Measurements from ENCODE around the gene CPLANE1. TPM values are rescaled to one million over a fixed set of nuclear protein-coding genes. Genes with fewer than 3 reads are reported as not detected.
"Not testable (repeated sequence)": the region's sequence is repeated elsewhere in the genome, so short reads cannot be mapped to it uniquely, and the experiment has no call there.

CPLANE1 gene
- total and polyA plus RNA-seq, 4 donors, result 6.4 to 35.6 (median 15.6) TPM

DNA sequence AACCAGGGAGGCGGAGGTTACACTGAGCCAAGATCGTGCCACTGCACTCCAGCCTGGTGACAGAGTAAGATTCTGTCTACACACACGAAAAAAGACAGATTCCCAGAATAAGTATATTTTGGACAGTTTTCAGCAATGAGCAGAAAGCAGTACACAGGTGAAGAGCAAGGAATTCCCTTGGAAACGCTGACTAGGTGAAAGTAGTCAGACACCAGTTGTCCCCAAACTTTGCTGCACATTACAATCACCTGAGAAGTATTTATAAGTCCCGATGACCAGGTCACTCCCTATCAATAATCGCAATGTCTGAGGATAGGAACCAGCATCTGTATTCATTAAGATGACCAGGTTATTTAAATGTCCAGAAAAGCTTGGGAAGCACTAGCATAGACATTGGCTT, 78.3 kb downstream of the CPLANE1 start:
- Histone ChIP-seq H3K27ac (ENCODE audit: low read depth in 1 of 2, low read length in 2 of 2) (no peak overlapping the region), H3K27me3 (ENCODE audit: control insufficient read depth in 1 of 2, insufficient read depth in 2 of 2, low read length in 1 of 2) (no peaks in the 10 kb centered on the region), H3K9me3 (ENCODE audit: control insufficient read depth, low read length) (no peaks in the 10 kb centered on the region), H3K4me3 (ENCODE audit: low read length in 2 of 2) (no peak overlapping the region), H3K4me1 (ENCODE audit: control insufficient read depth in 1 of 2, insufficient read depth in 2 of 2, low read length in 2 of 2) (no peaks in the 10 kb centered on the region), H3K36me3 (ENCODE audit: control insufficient read depth in 1 of 2, insufficient read depth in 2 of 2, low read length in 1 of 2) (peaks cover 15 to 17% of the 10 kb centered on the region in 2 donors)
- DNase-seq (no peak), ATAC-seq (ENCODE audit: low FRiP score) (no peak)
- 95 to 96% methylated on average over 6 of the region's 6 CpGs for WGBS, 2 donors
- intact Hi-C loops (cut with DNase I), result loop anchor here in 1 of 2 donors (10.0 kb wide), 1 partner anchor 134 kb away; no protein-coding TSS in a partner anchor

DNA sequence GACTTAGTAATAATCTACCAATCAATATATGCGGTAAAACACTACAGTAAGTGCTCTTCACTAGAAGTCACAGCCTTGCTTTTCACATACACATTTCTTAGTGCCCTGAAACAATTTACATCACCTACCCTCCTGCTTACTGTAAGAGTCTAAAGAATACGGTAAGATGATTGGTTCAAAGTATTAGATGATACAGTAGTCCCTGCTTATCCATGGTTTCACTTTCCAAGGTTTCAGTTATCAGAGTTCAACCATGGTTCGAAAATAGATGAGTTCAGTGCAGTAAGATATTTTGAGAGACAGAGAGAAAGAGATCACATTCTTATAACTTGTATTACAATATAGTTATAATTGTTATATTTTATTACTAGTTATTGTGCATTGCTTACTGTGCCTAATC, 83.0 kb downstream of the CPLANE1 start:
- H3K36me3 ChIP-seq (ENCODE audit: control insufficient read depth in 1 of 2, insufficient read depth in 2 of 2, low read length in 1 of 2), result peaks cover 11 to 12% of the 10 kb centered on the region in 2 donors
- no peaks in the 10 kb centered on the region for H3K9me3 ChIP-seq (ENCODE audit: control insufficient read depth, low read length)
- WGBS, 2 donors, result 94 to 97% methylated on average over 3 of the region's 3 CpGs
- H3K4me1 ChIP-seq (ENCODE audit: control insufficient read depth in 1 of 2, insufficient read depth in 2 of 2, low read length in 2 of 2), result no peaks in the 10 kb centered on the region
- ATAC-seq (ENCODE audit: low FRiP score), result no peak
- H3K27ac ChIP-seq (ENCODE audit: low read depth in 1 of 2, low read length in 2 of 2), result no peak overlapping the region
- no peaks in the 10 kb centered on the region for H3K27me3 ChIP-seq (ENCODE audit: control insufficient read depth in 1 of 2, insufficient read depth in 2 of 2, low read length in 1 of 2)
- no peak overlapping the region for H3K4me3 ChIP-seq (ENCODE audit: low read length in 2 of 2)
- DNase-seq, result no peak
- intact Hi-C loops (cut with DNase I), result loop anchor here in 1 of 2 donors (10.0 kb wide), 1 partner anchor 141 kb away; no protein-coding TSS in a partner anchor

DNA sequence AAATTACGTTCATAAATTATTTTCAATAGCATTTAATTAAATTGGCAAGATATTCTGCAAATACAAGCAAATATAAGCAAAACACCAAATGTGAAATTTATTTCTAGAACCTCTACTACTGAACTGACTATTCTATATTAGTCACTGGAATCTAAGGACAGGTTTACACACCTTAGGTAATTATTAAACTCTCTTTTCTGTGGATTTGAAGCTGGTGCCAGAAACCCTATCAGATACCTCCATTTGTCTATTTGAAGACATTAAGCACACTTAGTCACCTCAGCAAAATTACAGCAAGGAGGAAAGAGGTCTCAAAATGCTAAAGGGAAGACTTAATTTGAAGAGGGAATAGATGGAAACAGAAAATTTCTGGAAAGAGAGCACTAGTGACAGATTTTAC, 83.4 kb downstream of the CPLANE1 start:
- no peaks in the 10 kb centered on the region for H3K27me3 ChIP-seq (ENCODE audit: control insufficient read depth in 1 of 2, insufficient read depth in 2 of 2, low read length in 1 of 2)
- no peak for DNase-seq
- no peak for ATAC-seq (ENCODE audit: low FRiP score)
- WGBS, 2 donors, result 75 to 81% methylated on average over 1 of the region's 1 CpG
- intact Hi-C loops (cut with DNase I), result loop anchor here in 1 of 2 donors (10.0 kb wide), 1 partner anchor 141 kb away; no protein-coding TSS in a partner anchor
- no peaks in the 10 kb centered on the region for H3K4me1 ChIP-seq (ENCODE audit: control insufficient read depth in 1 of 2, insufficient read depth in 2 of 2, low read length in 2 of 2)
- H3K9me3 ChIP-seq (ENCODE audit: control insufficient read depth, low read length), result no peaks in the 10 kb centered on the region
- no peak overlapping the region for H3K4me3 ChIP-seq (ENCODE audit: low read length in 2 of 2)
- peaks cover 7% of the 10 kb centered on the region in 2 donors for H3K36me3 ChIP-seq (ENCODE audit: control insufficient read depth in 1 of 2, insufficient read depth in 2 of 2, low read length in 1 of 2)
- no peak overlapping the region for H3K27ac ChIP-seq (ENCODE audit: low read depth in 1 of 2, low read length in 2 of 2)

DNA sequence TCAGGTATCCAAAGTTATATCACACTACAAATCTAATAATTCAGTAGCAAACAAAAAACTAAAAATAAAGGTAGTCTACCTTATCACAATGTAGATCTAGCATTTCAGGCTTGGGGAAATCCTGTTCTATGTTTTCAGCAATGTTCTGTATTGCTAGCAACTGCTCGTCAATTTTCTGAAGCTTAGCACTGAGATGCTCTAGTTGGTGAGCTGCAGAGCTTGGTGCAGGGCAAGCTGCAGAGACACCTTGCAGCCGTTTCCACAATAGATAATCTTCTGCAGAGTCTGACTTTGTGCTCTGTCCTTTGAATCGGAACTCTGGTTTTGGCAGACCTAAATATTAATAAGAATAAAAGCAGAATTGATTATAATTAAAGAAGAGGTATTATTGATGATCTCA, 95.5 kb downstream of the CPLANE1 start:
- Histone ChIP-seq H3K36me3 (ENCODE audit: control insufficient read depth in 1 of 2, insufficient read depth in 2 of 2, low read length in 1 of 2) (peaks cover 8 to 10% of the 10 kb centered on the region in 2 donors), H3K27ac (ENCODE audit: low read depth in 1 of 2, low read length in 2 of 2) (no peak overlapping the region), H3K4me1 (ENCODE audit: control insufficient read depth in 1 of 2, insufficient read depth in 2 of 2, low read length in 2 of 2) (no peaks in the 10 kb centered on the region), H3K4me3 (ENCODE audit: low read length in 2 of 2) (no peak overlapping the region), H3K27me3 (ENCODE audit: control insufficient read depth in 1 of 2, insufficient read depth in 2 of 2, low read length in 1 of 2) (no peaks in the 10 kb centered on the region), H3K9me3 (ENCODE audit: control insufficient read depth, low read length) (no peaks in the 10 kb centered on the region)
- no peak for DNase-seq
- no peak for ATAC-seq (ENCODE audit: low FRiP score)
- WGBS, 2 donors, result 90 to 91% methylated on average over 3 of the region's 3 CpGs
- intact Hi-C loops (cut with DNase I), result no loop called here

DNA sequence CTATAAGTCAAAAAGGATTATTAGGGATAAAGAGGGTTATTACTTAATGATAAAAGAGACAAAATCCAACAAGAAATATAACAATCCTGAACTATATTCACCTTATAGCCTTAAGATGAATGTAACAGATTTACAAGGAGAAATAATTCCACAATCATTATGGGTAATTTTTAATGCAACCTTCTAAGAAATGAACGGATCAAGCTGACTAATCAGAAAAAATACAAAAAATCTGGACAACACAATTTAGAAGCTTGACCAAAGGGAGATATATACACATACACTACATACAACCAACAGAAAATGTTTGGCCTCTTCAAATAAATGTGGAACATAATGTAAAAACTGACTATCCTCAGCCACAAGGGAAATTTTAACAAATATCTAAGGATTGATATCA, 102.3 kb downstream of the CPLANE1 start:
- ATAC-seq (ENCODE audit: low FRiP score), result no peak
- Histone ChIP-seq H3K36me3 (ENCODE audit: control insufficient read depth in 1 of 2, insufficient read depth in 2 of 2, low read length in 1 of 2) (peaks cover 3 to 4% of the 10 kb centered on the region in 2 donors), H3K27ac (ENCODE audit: low read depth in 1 of 2, low read length in 2 of 2) (no peak overlapping the region), H3K4me3 (ENCODE audit: low read length in 2 of 2) (no peak overlapping the region), H3K9me3 (ENCODE audit: control insufficient read depth, low read length) (no peaks in the 10 kb centered on the region), H3K27me3 (ENCODE audit: control insufficient read depth in 1 of 2, insufficient read depth in 2 of 2, low read length in 1 of 2) (no peaks in the 10 kb centered on the region), H3K4me1 (ENCODE audit: control insufficient read depth in 1 of 2, insufficient read depth in 2 of 2, low read length in 2 of 2) (no peaks in the 10 kb centered on the region)
- WGBS, 2 donors, result 97% methylated on average over 1 of the region's 1 CpG
- DNase-seq, result no peak
- intact Hi-C loops (cut with DNase I), result no loop called here

DNA sequence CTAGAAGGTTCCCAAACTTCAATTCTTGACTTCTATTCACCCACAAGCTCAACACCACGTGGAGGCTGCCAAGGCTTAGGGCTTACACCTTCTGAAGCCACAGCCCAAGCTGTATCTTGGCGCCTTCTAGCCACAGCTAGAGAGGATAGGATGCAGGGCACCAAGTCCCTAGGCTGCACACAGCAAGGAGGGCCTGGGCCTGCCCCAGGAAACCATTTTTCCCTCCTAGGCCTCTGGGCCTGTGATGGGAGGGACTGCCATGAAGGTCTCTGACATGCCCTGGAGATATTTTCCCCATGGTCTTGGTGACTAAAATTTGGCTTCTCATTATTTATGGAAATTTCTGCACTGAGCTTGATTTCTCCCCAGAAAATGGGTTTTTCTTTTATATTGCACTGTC, 112.5 kb downstream of the CPLANE1 start:
- no peak overlapping the region for H3K27ac ChIP-seq (ENCODE audit: low read depth in 1 of 2, low read length in 2 of 2)
- peaks cover 2 to 9% of the 10 kb centered on the region in 2 donors for H3K36me3 ChIP-seq (ENCODE audit: control insufficient read depth in 1 of 2, insufficient read depth in 2 of 2, low read length in 1 of 2)
- no peaks in the 10 kb centered on the region for H3K27me3 ChIP-seq (ENCODE audit: control insufficient read depth in 1 of 2, insufficient read depth in 2 of 2, low read length in 1 of 2)
- no peaks in the 10 kb centered on the region for H3K9me3 ChIP-seq (ENCODE audit: control insufficient read depth, low read length)
- no peak overlapping the region for H3K4me3 ChIP-seq (ENCODE audit: low read length in 2 of 2)
- H3K4me1 ChIP-seq (ENCODE audit: control insufficient read depth in 1 of 2, insufficient read depth in 2 of 2, low read length in 2 of 2), result no peaks in the 10 kb centered on the region
- ATAC-seq (ENCODE audit: low FRiP score) (no peak), DNase-seq (no peak)
- WGBS, 2 donors, result 91 to 92% methylated on average over 2 of the region's 2 CpGs
- intact Hi-C loops (cut with DNase I), result no loop called here

DNA sequence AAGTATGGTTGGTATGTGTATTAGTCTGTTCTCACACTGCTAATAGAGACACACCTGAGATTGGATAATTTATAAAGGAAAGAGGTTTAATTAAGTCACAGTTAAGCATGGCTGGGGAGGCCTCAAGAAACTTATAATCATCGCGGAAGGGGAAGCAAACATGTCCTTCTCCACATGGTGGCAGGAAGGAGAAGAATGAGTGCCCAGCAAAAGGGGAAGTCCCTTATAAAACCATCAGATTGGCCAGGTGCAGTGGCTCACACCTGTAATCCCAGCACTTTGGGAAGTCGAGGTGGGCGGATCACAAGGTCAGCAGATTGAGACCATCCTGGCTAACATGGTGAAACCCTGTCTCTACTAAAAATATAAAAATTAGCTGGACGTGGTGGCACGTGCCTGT, 113.9 kb downstream of the CPLANE1 start:
- intact Hi-C loops (cut with DNase I); H3K27ac ChIP-seq (ENCODE audit: low read depth in 1 of 2, low read length in 2 of 2); H3K4me1 ChIP-seq (ENCODE audit: control insufficient read depth in 1 of 2, insufficient read depth in 2 of 2, low read length in 2 of 2); H3K27me3 ChIP-seq (ENCODE audit: control insufficient read depth in 1 of 2, insufficient read depth in 2 of 2, low read length in 1 of 2); H3K4me3 ChIP-seq (ENCODE audit: low read length in 2 of 2); H3K9me3 ChIP-seq (ENCODE audit: control insufficient read depth, low read length); DNase-seq; ATAC-seq (ENCODE audit: low FRiP score); H3K36me3 ChIP-seq (ENCODE audit: control insufficient read depth in 1 of 2, insufficient read depth in 2 of 2, low read length in 1 of 2): not testable (repeated sequence)
- 97 to 98% methylated on average over 6 of the region's 6 CpGs for WGBS, 2 donors

DNA sequence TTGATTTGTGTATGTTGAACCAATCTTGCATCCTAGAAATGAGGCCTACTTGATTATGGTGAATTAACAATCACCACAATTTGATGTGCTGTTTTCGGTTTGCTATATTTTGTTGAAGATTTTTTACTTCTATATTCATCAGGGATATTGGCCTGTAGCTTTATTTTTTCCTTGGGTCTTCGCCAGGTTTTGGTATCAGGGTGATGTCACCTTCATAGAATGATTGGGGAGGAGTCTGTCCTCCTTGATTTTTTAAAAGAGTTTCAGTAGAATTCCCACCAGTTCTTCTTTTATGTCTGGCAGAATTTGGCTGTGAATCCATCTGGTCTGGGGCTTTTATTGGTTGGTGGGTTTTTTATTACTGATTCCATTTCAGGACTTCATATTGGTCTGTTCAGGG, 115.2 kb downstream of the CPLANE1 start:
- H3K36me3 ChIP-seq (ENCODE audit: control insufficient read depth in 1 of 2, insufficient read depth in 2 of 2, low read length in 1 of 2), result peaks cover 2 to 7% of the 10 kb centered on the region in 2 donors
- no peaks in the 10 kb centered on the region for H3K4me1 ChIP-seq (ENCODE audit: control insufficient read depth in 1 of 2, insufficient read depth in 2 of 2, low read length in 2 of 2)
- 70 to 83% methylated on average over 2 of the region's 2 CpGs for WGBS, 2 donors
- no peak for DNase-seq
- no peaks in the 10 kb centered on the region for H3K27me3 ChIP-seq (ENCODE audit: control insufficient read depth in 1 of 2, insufficient read depth in 2 of 2, low read length in 1 of 2)
- ATAC-seq (ENCODE audit: low FRiP score), result no peak
- H3K9me3 ChIP-seq (ENCODE audit: control insufficient read depth, low read length), result no peaks in the 10 kb centered on the region
- no peak overlapping the region for H3K4me3 ChIP-seq (ENCODE audit: low read length in 2 of 2)
- no peak overlapping the region for H3K27ac ChIP-seq (ENCODE audit: low read depth in 1 of 2, low read length in 2 of 2)
- intact Hi-C loops (cut with DNase I), result no loop called here

DNA sequence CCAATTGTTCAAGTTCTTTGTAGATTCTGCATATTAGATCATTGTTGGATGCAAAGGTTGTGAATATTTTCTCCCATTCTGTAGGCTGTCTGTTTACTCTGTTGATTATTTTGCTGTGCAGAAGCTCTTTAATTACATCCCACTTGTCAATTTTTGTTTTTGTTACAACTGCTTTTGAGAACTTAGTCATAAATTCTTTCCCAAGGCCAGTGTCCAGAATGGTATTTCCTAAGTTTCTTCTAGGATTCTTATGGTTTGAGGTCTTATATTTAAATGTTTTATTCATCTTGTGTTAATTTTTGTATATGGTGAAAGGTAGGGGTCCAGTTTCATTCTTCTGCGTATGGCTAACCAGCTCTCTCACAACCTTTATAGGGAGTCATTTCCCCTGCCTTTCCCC, 116.5 kb downstream of the CPLANE1 start:
- no peaks in the 10 kb centered on the region for H3K9me3 ChIP-seq (ENCODE audit: control insufficient read depth, low read length)
- no peak overlapping the region for H3K27ac ChIP-seq (ENCODE audit: low read depth in 1 of 2, low read length in 2 of 2)
- H3K36me3 ChIP-seq (ENCODE audit: control insufficient read depth in 1 of 2, insufficient read depth in 2 of 2, low read length in 1 of 2), result peaks cover 2 to 5% of the 10 kb centered on the region in 2 donors
- ATAC-seq (ENCODE audit: low FRiP score), result no peak
- intact Hi-C loops (cut with DNase I), result no loop called here
- H3K4me1 ChIP-seq (ENCODE audit: control insufficient read depth in 1 of 2, insufficient read depth in 2 of 2, low read length in 2 of 2), result no peaks in the 10 kb centered on the region
- no peak overlapping the region for H3K4me3 ChIP-seq (ENCODE audit: low read length in 2 of 2)
- DNase-seq, result no peak
- 90 to 100% methylated on average over 1 of the region's 1 CpG for WGBS, 2 donors
- H3K27me3 ChIP-seq (ENCODE audit: control insufficient read depth in 1 of 2, insufficient read depth in 2 of 2, low read length in 1 of 2), result no peaks in the 10 kb centered on the region
